Measurements from ENCODE around the gene DPP7. TPM values are rescaled to one million over a fixed set of nuclear protein-coding genes. Genes with fewer than 3 reads are reported as not detected.
A peak's percentile ranks its signal among the peaks of the same experiment; 100 is the strongest.

Gene DPP7
- polyA plus RNA-seq, 1 of the 3 experiments (the other 2 are of a cell fraction): 127 TPM

DNA sequence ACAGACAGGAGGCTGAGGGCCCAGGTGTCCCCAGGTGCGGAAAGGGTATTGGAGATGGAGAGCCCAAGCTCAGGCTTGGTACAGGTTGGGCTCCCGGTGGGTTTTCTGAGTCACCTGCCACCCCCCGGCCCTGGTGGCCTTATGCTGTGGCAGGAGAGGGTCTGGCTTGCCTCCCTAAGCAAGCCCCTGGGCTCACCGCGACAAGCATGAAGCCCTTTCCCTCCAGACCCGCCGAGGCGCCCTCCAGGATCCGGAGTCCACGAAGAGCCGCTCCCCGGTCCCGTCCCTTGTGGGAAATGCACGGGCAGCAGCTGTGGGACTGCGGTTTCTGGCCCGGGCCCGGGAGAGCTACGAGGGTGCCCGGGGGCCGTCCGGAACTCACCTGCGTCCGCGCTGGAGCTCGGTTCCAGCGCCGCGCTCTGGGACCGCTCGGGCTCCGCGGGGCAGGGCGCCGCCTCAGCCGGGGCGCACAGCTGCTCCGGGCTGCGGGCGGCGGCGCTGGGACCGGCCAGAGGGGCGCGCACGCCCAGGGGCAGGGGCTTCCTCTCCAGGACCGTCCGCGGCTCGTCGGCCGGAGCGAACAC lies 44.9 kb downstream of the DPP7 start:
- DNase-seq: peak; percentile 67
- H3K4me2 ChIP-seq: peak overlapping the region; percentile 48
- no peaks in the 10 kb centered on the region for H3K9me3 ChIP-seq
- TF ChIP-seq PBX3 (IDR thresholded peaks at IDR 0.05) (no peak), TCF12 (IDR thresholded peaks at IDR 0.05) (no peak), FOSL2 (IDR thresholded peaks at IDR 0.05; ENCODE audit: borderline replicate concordance, low read depth) (no peak), MAX (IDR thresholded peaks at IDR 0.05; ENCODE audit: low read depth) (no peak), NRF1 (IDR thresholded peaks at IDR 0.05; ENCODE audit: low read depth, low read length) (no peak), RXRA (IDR thresholded peaks at IDR 0.05; ENCODE audit: borderline replicate concordance, low read depth) (no peak), RCOR1 (IDR thresholded peaks at IDR 0.05; ENCODE audit: low read length) (no peak), FOXJ3 (CRISPR knock-in tag; IDR thresholded peaks at IDR 0.05) (no peak), ELF1 (IDR thresholded peaks at IDR 0.05) (no peak)
- peaks cover 11% of the 10 kb centered on the region for H3F3A ChIP-seq (replicated peaks; ENCODE audit: insufficient read depth)
- H2AFZ ChIP-seq (ENCODE audit: low read depth): no peak overlapping the region
- H3K27me3 ChIP-seq (ENCODE audit: insufficient read depth): no peaks in the 10 kb centered on the region
- peaks cover 0 to 29% of the 10 kb centered on the region in 2 experiments; a peak in 1 of 4 replicates for H3K4me1 ChIP-seq (ENCODE audit: control insufficient read depth in 1 of 2, insufficient read depth in 2 of 2, low read depth in 1 of 2, low read length in 1 of 2)
- H3K4me3 ChIP-seq (ENCODE audit: low read depth in 2 of 2, low read length in 1 of 2): peak overlapping the region; percentile 53 to 57
- H3K36me3 ChIP-seq (replicated peaks in 1 of 2; ENCODE audit: control insufficient read depth in 1 of 2, insufficient read depth in 2 of 2, low read length in 1 of 2): no peaks in the 10 kb centered on the region
- no peak overlapping the region for H3K27ac ChIP-seq (ENCODE audit: low read depth in 2 of 2, low read length in 1 of 2)
- WGBS (ENCODE audit: low lambda C conversion rate): 3% methylated on average over 6 of the region's 52 CpGs
- H3K9ac ChIP-seq: no peak overlapping the region
- peaks cover 12% of the 10 kb centered on the region; the same call in 1 of the 2 replicates for H4K20me1 ChIP-seq (ENCODE audit: insufficient read depth)
- ChIA-PET CTCF (interaction anchor here (0.5 to 16.8 kb wide), 13 partner anchors 8 to 1843 kb away, joined by 3 to 803 read pairs (median 12); partner anchors contain the start of genes ABCA2, CYSRT1, ENTPD2 and FUT7), POLR2A (interaction anchor here (0.6 to 2.8 kb wide), 3 partner anchors 14 to 23 kb away, joined by 3 to 21 read pairs (median 12); partner anchors contain the start of genes MAN1B1 and NPDC1)
- 0 out of 2 replicates have a peak, but pooled peaks cover 3% of the 10 kb centered on the region for H3K79me2 ChIP-seq (ENCODE audit: insufficient read depth)
- no peaks in the 10 kb centered on the region for H3K9me2 ChIP-seq

GRCh38 chr9:137068539-137069507 lies 45.7 kb downstream of the DPP7 start:
- Histone ChIP-seq H4K20me1 (ENCODE audit: insufficient read depth) (peaks cover 12% of the 10 kb centered on the region; the same call in 1 of the 2 replicates), H3K4me3 (ENCODE audit: low read depth in 2 of 2, low read length in 1 of 2) (peak overlapping the region in 1 of 2 experiments; percentile 53; a peak in 2 of 4 replicates), H3K79me2 (ENCODE audit: insufficient read depth) (0 out of 2 replicates have a peak, but pooled peaks cover 3% of the 10 kb centered on the region), H2AFZ (ENCODE audit: low read depth) (no peak overlapping the region), H3K9ac (no peak overlapping the region), H3K9me2 (no peaks in the 10 kb centered on the region), H3K36me3 (replicated peaks in 1 of 2; ENCODE audit: control insufficient read depth in 1 of 2, insufficient read depth in 2 of 2, low read length in 1 of 2) (no peaks in the 10 kb centered on the region), H3K27ac (ENCODE audit: low read depth in 2 of 2, low read length in 1 of 2) (no peak overlapping the region), H3K4me1 (ENCODE audit: control insufficient read depth in 1 of 2, insufficient read depth in 2 of 2, low read depth in 1 of 2, low read length in 1 of 2) (peaks cover 0 to 32% of the 10 kb centered on the region in 2 experiments; a peak in 1 of 4 replicates), H3K4me2 (peak overlapping the region; percentile 48), H3K27me3 (ENCODE audit: insufficient read depth) (no peaks in the 10 kb centered on the region), H3F3A (replicated peaks; ENCODE audit: insufficient read depth) (peaks cover 11% of the 10 kb centered on the region), H3K9me3 (no peaks in the 10 kb centered on the region)
- ChIA-PET CTCF (interaction anchor here (0.5 to 16.8 kb wide), 26 partner anchors 8 to 1842 kb away, joined by 3 to 803 read pairs (median 6); partner anchors contain the start of genes ABCA2, ENTPD2, FUT7 and MAN1B1), POLR2A (interaction anchor here (0.6 to 2.8 kb wide), 6 partner anchors 13 to 43 kb away, joined by 3 to 21 read pairs (median 4); partner anchors contain the start of genes FUT7, MAN1B1 and NPDC1)
- DNase-seq: no peak
- WGBS (ENCODE audit: low lambda C conversion rate): 98% methylated on average over 7 of the region's 17 CpGs
- TF ChIP-seq PBX3 (IDR thresholded peaks at IDR 0.05): no peak
- no peak for TF ChIP-seq RFX5 (IDR thresholded peaks at IDR 0.05; ENCODE audit: low read length)
- TF ChIP-seq YY1 (IDR thresholded peaks at IDR 0.05; ENCODE audit: low read depth): no peak
- no peak for TF ChIP-seq USF2 (IDR thresholded peaks at IDR 0.05; ENCODE audit: borderline replicate concordance, low read depth, low read length)
- TF ChIP-seq ZBTB33 (IDR thresholded peaks at IDR 0.05; ENCODE audit: borderline replicate concordance, low read depth): no peak
- TF ChIP-seq FOXM1 (IDR thresholded peaks at IDR 0.05; ENCODE audit: low read depth): no peak
- no peak for TF ChIP-seq TEAD4 (IDR thresholded peaks at IDR 0.05; ENCODE audit: borderline replicate concordance, insufficient read depth)
- no peak for TF ChIP-seq ELF1 (IDR thresholded peaks at IDR 0.05)
- TF ChIP-seq, protein P1, sequence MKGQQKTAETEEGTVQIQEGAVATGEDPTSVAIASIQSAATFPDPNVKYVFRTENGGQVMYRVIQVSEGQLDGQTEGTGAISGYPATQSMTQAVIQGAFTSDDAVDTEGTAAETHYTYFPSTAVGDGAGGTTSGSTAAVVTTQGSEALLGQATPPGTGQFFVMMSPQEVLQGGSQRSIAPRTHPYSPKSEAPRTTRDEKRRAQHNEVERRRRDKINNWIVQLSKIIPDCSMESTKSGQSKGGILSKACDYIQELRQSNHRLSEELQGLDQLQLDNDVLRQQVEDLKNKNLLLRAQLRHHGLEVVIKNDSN (IDR thresholded peaks at IDR 0.05; ENCODE audit: borderline replicate concordance, low read depth): no peak
- no peak for TF ChIP-seq MEF2A (IDR thresholded peaks at IDR 0.05; ENCODE audit: borderline replicate concordance, low read depth)
- TF ChIP-seq MAX (IDR thresholded peaks at IDR 0.05; ENCODE audit: low read depth): no peak

All from SK-N-SH (cell line).